Effector memory CD8-positive, alpha-beta T cell (primary cell): ENCODE data around the gene PHACTR3.

Experiments used
- ATAC-seq: fragments of 150-1000 bp; cut with Tn5 transposase; replicated peaks from 2 replicates; pipeline ENCODE4 v1.10.0; 2021; ENCODE audit warnings: mild to moderate bottlenecking, moderate library complexity
- DNase-seq, 3 experiments: peaks; one replicate each; pipeline ENCODE4 v3.0.0; 2021
- H3K27ac Mint-ChIP-seq, 2 donors: one replicate each; pipeline ENCODE4 v1.8.0; 2022; ENCODE audit warnings: mild to moderate bottlenecking in 2 of 2, mixed read lengths in 2 of 2, moderate library complexity in 2 of 2
- H3K27me3 Mint-ChIP-seq, 2 donors: one replicate each; pipeline ENCODE4 v1.8.0; 2022; ENCODE audit warnings: mixed read lengths in 2 of 2
- H3K36me3 Mint-ChIP-seq: one replicate; pipeline ENCODE4 v1.8.0; 2022; ENCODE audit warnings: mild to moderate bottlenecking, moderate library complexity, mixed read lengths; ENCODE audit not compliant: insufficient read depth
- H3K4me1 Mint-ChIP-seq, 2 donors: one replicate each; pipeline ENCODE4 v1.8.0; 2022; ENCODE audit warnings: low read depth in 2 of 2, mixed read lengths in 2 of 2
- H3K4me3 Mint-ChIP-seq, 2 donors: one replicate each; pipeline ENCODE4 v1.8.0; 2022; ENCODE audit warnings: mild to moderate bottlenecking in 2 of 2, mixed read lengths in 2 of 2, moderate library complexity in 2 of 2
- H3K9me3 Mint-ChIP-seq, 2 donors: one replicate each; pipeline ENCODE4 v1.8.0; 2022; ENCODE audit warnings: mixed read lengths in 2 of 2

PHACTR3 gene

GRCh38 chr20:59577809-59578435, 26.4 kb upstream of the PHACTR3 start:
- peaks cover 41 to 62% of the 10 kb centered on the region in 2 donors for H3K27me3 Mint-ChIP-seq
- DNase-seq = no peak
- no peak overlapping the region for H3K27ac Mint-ChIP-seq
- H3K4me1 Mint-ChIP-seq = no peaks in the 10 kb centered on the region
- H3K4me3 Mint-ChIP-seq = no peak overlapping the region
- no peak for ATAC-seq
- no peaks in the 10 kb centered on the region for H3K9me3 Mint-ChIP-seq
- no peaks in the 10 kb centered on the region for H3K36me3 Mint-ChIP-seq

GRCh38 chr20:59578436-59579403, 25.6 kb upstream of the PHACTR3 start:
- no peak for ATAC-seq
- peaks cover 41 to 60% of the 10 kb centered on the region in 2 donors for H3K27me3 Mint-ChIP-seq
- no peaks in the 10 kb centered on the region for H3K36me3 Mint-ChIP-seq

GRCh38 chr20:59579404-59580145, 24.8 kb upstream of the PHACTR3 start:
- peaks cover 41 to 57% of the 10 kb centered on the region in 2 donors for H3K27me3 Mint-ChIP-seq
- no peaks in the 10 kb centered on the region for H3K36me3 Mint-ChIP-seq
- H3K4me3 Mint-ChIP-seq = no peak overlapping the region
- no peaks in the 10 kb centered on the region for H3K4me1 Mint-ChIP-seq
- ATAC-seq = no peak
- no peak for DNase-seq
- no peaks in the 10 kb centered on the region for H3K9me3 Mint-ChIP-seq
- no peak overlapping the region for H3K27ac Mint-ChIP-seq

More at GRCh38 chr20:59578436-59579403, 25.6 kb upstream of the PHACTR3 start:
- H3K4me3 Mint-ChIP-seq = no peak overlapping the region
- no peak overlapping the region for H3K27ac Mint-ChIP-seq
- no peak for DNase-seq
- no peaks in the 10 kb centered on the region for H3K4me1 Mint-ChIP-seq
- no peaks in the 10 kb centered on the region for H3K9me3 Mint-ChIP-seq

DNA sequence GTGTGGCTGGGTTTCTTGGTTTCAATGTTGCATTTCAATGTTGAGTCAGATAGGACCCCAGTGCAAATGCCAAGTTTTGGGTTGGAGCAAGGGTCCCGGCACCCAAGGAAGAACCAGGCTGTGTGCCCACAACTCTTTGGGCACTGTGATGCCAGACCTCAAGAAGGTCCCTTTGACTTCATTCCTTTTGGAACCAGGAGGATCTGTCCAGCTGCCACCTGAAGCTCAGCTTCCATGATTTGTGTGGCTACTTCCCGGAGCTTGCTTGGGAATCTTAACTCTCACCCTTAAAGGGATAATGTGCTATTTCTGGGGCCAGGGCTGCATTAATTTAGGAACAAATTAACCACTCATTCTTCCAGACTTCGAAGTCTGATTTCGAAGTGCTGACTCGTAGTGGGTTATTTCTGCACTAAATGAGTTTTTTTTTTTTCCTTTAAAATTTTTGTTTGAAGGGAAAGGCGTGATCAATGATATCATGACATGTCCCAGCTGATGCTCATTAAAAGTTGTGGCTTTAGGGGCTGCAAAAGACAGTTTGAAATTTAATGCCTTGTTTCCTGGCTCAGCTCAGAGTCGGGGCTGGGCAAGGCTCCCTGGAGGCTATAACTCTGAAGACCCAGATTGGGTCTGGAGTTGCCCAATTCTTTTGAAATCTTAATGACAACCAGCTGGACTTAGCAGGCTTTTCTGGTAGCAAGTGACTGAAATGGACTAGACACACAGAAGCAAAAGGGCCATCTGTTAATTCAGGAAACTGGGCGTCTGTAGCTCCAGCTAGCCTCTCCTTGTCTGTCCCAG, 24.0 kb upstream of the PHACTR3 start:
- Mint-ChIP-seq H3K36me3 (no peaks in the 10 kb centered on the region), H3K9me3 (no peaks in the 10 kb centered on the region), H3K27ac (no peak overlapping the region), H3K27me3 (peaks cover 40 to 49% of the 10 kb centered on the region in 2 donors), H3K4me1 (no peaks in the 10 kb centered on the region), H3K4me3 (no peak overlapping the region)
- DNase-seq (no peak), ATAC-seq (no peak)

DNA sequence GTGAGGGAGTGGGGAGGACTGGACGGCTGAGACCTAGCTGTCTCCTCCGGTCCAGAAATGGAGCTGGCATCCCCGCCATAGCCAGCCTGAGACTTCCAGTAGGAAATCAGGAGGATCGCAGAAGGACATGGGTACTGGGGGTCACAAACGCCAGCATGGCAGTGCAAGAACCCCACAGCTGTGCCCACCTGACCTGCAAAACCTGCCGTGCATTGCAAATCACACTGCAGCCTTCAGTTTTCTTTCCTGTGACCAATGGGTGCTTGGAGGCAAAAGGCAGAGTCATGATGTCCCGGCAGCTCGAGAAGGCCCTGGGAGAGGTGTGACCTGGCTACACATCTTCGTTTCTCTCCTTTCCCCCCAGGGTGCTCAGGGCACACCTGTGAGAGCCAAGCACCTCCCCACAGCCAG, 23.3 kb upstream of the PHACTR3 start:
- Mint-ChIP-seq H3K9me3 (no peaks in the 10 kb centered on the region), H3K4me1 (peaks cover 0 to 1% of the 10 kb centered on the region in 2 donors), H3K36me3 (no peaks in the 10 kb centered on the region), H3K27ac (no peak overlapping the region), H3K27me3 (peaks cover 33 to 45% of the 10 kb centered on the region in 2 donors), H3K4me3 (no peak overlapping the region)
- no peak for DNase-seq
- ATAC-seq = no peak

DNA sequence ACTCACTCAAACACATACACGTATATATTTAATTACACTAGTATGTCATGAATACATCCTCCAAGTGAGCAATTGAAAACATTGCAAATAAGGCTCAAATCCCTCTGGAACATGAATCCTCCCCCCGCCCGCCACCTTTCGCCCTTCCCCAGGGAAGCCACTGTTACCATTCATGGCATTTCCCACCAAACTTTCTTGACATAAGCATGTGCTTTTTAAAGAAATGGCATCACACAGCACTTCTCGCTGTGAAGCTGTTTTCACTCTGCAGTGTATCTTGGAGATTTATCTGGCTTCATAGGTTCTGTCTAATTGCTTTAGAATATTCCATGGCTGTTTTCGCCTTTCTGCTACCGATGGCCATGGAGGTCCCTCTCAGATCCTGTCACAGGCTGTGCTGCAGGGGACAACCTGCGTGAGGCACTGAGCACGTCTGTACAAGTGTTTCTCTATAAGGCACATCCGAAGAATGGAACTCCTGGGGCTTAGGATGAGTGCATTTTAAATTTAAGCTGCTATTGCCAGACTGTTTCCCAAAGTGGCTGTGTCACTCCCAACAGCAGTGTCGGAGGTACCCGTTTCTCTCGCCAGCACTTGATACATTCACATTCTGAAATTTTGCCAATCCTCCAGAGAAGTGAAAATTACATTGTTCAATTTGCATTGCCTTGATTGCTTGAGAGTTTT, 22.2 kb upstream of the PHACTR3 start:
- Mint-ChIP-seq H3K4me1 (peaks cover 0 to 3% of the 10 kb centered on the region in 2 donors), H3K27ac (no peak overlapping the region), H3K9me3 (no peaks in the 10 kb centered on the region), H3K4me3 (no peak overlapping the region), H3K36me3 (no peaks in the 10 kb centered on the region), H3K27me3 (peaks cover 29 to 47% of the 10 kb centered on the region in 2 donors)
- DNase-seq (no peak), ATAC-seq (no peak)

DNA sequence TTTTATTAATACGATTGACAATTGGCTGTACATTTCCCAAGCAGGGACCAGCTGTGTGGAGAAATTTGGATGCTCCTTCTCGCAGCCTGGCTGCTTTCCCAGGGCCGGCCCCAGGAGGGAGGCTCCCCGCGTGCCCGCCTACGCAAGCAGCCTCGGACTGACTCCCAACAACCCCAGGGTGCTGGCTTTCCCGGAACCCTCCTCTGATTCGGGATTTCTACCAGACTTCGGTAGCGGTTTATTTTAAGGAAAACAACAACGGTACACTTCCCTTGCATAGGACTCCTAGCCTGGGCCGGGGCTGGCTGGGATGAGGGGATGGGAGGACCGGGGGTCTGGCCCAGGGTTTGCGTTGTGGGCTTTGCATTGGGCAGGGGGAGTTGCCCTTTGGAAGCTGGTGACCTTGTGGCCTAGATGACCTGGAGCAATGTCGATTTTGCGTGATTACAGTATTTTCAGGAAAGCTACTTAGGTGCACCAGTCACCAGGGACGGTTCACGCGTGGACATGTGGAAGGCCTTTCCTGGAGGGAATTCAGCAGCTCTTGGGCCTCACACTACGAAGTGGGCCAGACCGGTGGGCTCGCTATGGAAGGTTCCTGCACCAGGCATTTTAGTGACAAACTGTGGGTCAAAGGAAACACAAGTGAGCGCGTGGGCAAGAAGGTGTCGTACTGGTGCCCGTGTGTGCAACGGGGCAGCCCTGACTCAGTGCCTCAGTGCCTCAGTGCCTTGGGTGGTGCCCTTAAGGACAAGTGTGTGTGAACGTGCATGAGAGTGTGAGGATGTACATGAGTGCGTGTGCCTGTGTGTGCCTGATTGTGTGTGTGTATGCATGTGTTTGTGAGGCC, 20.7 kb upstream of the PHACTR3 start:
- no peaks in the 10 kb centered on the region for H3K36me3 Mint-ChIP-seq
- H3K4me1 Mint-ChIP-seq = peaks cover 0 to 3% of the 10 kb centered on the region in 2 donors
- H3K4me3 Mint-ChIP-seq = no peak overlapping the region
- ATAC-seq (no peak), DNase-seq (no peak)
- peaks cover 19 to 39% of the 10 kb centered on the region in 2 donors for H3K27me3 Mint-ChIP-seq
- no peak overlapping the region for H3K27ac Mint-ChIP-seq
- no peaks in the 10 kb centered on the region for H3K9me3 Mint-ChIP-seq

DNA sequence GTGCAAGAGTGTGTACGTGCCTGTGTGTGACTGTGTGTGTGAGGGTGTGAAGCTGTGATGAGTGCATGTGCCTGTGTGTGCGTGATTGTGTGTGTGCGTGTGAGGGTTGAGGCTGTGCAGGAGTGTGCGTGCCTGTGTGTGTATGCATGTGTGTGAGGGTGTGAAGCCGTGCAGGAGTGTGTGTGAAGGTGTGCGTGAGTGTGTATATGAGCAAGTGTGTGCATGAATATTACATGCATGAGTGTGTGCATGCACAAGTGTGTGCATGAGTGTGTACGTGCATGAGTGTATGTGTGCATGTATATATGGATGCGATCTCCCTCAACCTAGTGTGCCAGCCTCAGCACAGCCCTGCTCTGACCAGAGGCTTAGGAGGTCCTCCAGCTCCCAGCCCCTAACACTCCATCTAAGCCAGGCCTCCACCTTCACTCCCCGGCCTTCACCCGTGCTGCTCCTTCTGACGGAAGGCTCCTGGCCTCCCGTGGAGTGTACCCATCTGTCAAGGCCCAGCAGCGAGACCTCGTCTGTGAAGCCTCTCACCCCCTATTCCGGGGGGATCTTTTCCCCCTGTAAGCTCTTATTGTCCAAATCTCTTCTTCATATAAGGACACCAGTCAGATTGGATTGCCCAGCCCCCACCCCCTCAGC, 19.9 kb upstream of the PHACTR3 start:
- no peak overlapping the region for H3K27ac Mint-ChIP-seq
- H3K36me3 Mint-ChIP-seq = no peaks in the 10 kb centered on the region
- H3K9me3 Mint-ChIP-seq = no peaks in the 10 kb centered on the region
- peaks cover 0 to 3% of the 10 kb centered on the region in 2 donors for H3K4me1 Mint-ChIP-seq
- ATAC-seq (no peak), DNase-seq (no peak)
- H3K27me3 Mint-ChIP-seq = peaks cover 14 to 36% of the 10 kb centered on the region in 2 donors
- no peak overlapping the region for H3K4me3 Mint-ChIP-seq

DNA sequence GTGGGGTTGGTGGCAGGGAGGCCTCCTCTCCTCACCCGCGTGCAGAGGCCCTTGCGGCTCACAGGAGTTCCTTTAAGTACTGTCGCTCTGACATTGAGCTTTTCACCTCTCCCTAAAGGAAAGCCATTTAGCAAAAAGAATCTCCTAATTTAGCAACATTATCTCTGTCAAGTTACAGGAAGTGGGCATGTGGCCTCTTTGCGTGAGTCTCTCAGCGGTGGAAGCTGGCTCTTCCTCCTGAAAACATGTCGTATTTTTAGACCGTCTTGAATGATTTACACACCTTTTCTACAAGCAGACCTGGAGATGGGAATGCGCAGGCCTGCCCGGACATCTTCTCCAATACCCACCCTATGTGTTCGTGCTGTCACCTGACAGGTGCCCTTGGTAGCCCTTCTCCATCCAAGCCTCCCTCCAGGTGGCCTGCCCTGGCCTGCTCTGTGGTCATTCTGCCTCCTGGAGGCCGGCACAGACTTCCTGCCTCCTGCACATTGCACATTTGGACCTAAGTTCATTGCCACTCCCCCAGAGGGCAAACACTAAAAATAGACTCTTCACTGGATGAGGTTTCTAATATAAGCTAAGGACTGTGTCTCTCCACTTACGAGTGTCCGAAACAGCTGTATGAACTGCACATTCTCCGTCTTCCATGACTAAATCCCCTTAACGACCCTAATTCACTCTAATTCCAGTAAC, 18.5 kb upstream of the PHACTR3 start:
- no peaks in the 10 kb centered on the region for H3K36me3 Mint-ChIP-seq
- no peak for DNase-seq
- no peaks in the 10 kb centered on the region for H3K9me3 Mint-ChIP-seq
- H3K27me3 Mint-ChIP-seq = peaks cover 17 to 42% of the 10 kb centered on the region in 2 donors
- H3K4me1 Mint-ChIP-seq = peaks cover 0 to 3% of the 10 kb centered on the region in 2 donors
- no peak overlapping the region for H3K27ac Mint-ChIP-seq
- H3K4me3 Mint-ChIP-seq = no peak overlapping the region
- ATAC-seq = no peak

DNA sequence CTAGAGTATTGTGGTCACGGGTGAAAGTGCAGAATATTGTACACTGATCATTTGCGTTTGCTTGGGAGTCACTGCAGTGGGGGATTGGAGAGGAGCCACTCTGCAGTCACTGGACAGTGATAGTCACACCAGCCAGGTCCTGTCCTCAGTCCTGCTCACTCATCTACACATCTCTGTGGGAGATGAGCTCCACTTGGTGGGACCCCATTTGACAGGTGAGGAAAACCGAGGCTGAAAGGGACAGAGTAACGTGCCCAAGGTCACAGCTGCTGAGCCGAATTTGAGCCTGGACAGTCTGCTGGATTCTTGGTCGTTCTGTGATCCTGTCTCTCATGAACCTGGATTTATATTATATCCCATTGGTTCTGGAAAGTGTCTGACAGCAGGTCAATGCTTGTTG, 17.7 kb upstream of the PHACTR3 start:
- H3K27me3 Mint-ChIP-seq = peaks cover 17 to 48% of the 10 kb centered on the region in 2 donors
- no peaks in the 10 kb centered on the region for H3K36me3 Mint-ChIP-seq
- no peak overlapping the region for H3K27ac Mint-ChIP-seq

GRCh38 chr20:59587570-59587969, 16.8 kb upstream of the PHACTR3 start:
- Mint-ChIP-seq H3K27me3 (peaks cover 23 to 55% of the 10 kb centered on the region in 2 donors), H3K4me3 (no peak overlapping the region), H3K27ac (no peak overlapping the region), H3K4me1 (peaks cover 0 to 3% of the 10 kb centered on the region in 2 donors), H3K9me3 (no peaks in the 10 kb centered on the region), H3K36me3 (no peaks in the 10 kb centered on the region)
- ATAC-seq (no peak), DNase-seq (no peak)

More for the DNA sequence above, 17.7 kb upstream of the PHACTR3 start:
- peaks cover 0 to 3% of the 10 kb centered on the region in 2 donors for H3K4me1 Mint-ChIP-seq
- no peak for DNase-seq
- no peaks in the 10 kb centered on the region for H3K9me3 Mint-ChIP-seq
- H3K4me3 Mint-ChIP-seq = no peak overlapping the region
- ATAC-seq = no peak
